Activated naive CD8-positive, alpha-beta T cell treated with anti-CD3 and anti-CD28 coated beads for 36 hours (primary cell): Measurements from ENCODE around the gene ASTE1. TPM values are rescaled to one million over a fixed set of nuclear protein-coding genes. Genes with fewer than 3 reads are reported as not detected.
"Not testable (repeated sequence)": the region's sequence is repeated elsewhere in the genome, so short reads cannot be mapped to it uniquely, and the experiment has no call there.

ENCODE experiments used
- DNase-seq: peaks from one replicate; pipeline ENCODE4 v3.0.0; 2021
- H3K27ac Mint-ChIP-seq: one replicate; pipeline ENCODE4 v1.8.0; 2022; ENCODE audit warnings: mild to moderate bottlenecking, moderate library complexity, mixed read lengths
- H3K27me3 Mint-ChIP-seq: one replicate; pipeline ENCODE4 v1.8.0; 2022; ENCODE audit warnings: mild to moderate bottlenecking, mixed read lengths
- H3K36me3 Mint-ChIP-seq: one replicate; pipeline ENCODE4 v1.8.0; 2021; ENCODE audit warnings: mild to moderate bottlenecking, mixed read lengths
- H3K4me1 Mint-ChIP-seq: one replicate; pipeline ENCODE4 v1.8.0; 2021; ENCODE audit warnings: mixed read lengths
- H3K4me3 Mint-ChIP-seq: one replicate; pipeline ENCODE4 v1.8.0; 2022; ENCODE audit warnings: mild to moderate bottlenecking, moderate library complexity, mixed read lengths
- H3K9me3 Mint-ChIP-seq: one replicate; pipeline ENCODE4 v1.8.0; 2022; ENCODE audit warnings: mixed read lengths
- total RNA-seq, 2 experiments: library from RNA; stranded (reverse); gene quantifications; one replicate each; pipeline ENCODE4 v1.2.3, GENCODE V29; 2021

ASTE1 gene
- total RNA-seq, 2 experiments from 2014 or later: 8.0 to 9.6 TPM

GRCh38 chr3:130981469-130981868 is 45.2 kb downstream of the ASTE1 start:
- H3K4me3 Mint-ChIP-seq: no peak overlapping the region
- peaks cover 6% of the 10 kb centered on the region for H3K36me3 Mint-ChIP-seq
- DNase-seq: no peak
- no peaks in the 10 kb centered on the region for H3K4me1 Mint-ChIP-seq
- no peaks in the 10 kb centered on the region for H3K27me3 Mint-ChIP-seq
- no peak overlapping the region for H3K27ac Mint-ChIP-seq
- no peaks in the 10 kb centered on the region for H3K9me3 Mint-ChIP-seq

- no peaks in the 10 kb centered on the region for H3K4me1 Mint-ChIP-seq
- no peak for DNase-seq
- no peaks in the 10 kb centered on the region for H3K9me3 Mint-ChIP-seq
- H3K27me3 Mint-ChIP-seq: no peaks in the 10 kb centered on the region
- peaks cover 9% of the 10 kb centered on the region for H3K36me3 Mint-ChIP-seq
- H3K4me3 Mint-ChIP-seq: no peak overlapping the region
- no peak overlapping the region for H3K27ac Mint-ChIP-seq
Measured at GRCh38 chr3:130979117-130979516, 47.5 kb downstream of the ASTE1 start.

GRCh38 chr3:130976706-130977105 is 49.9 kb downstream of the ASTE1 start:
- H3K36me3 Mint-ChIP-seq: peaks cover 21% of the 10 kb centered on the region
- H3K9me3 Mint-ChIP-seq: no peaks in the 10 kb centered on the region
- no peaks in the 10 kb centered on the region for H3K4me1 Mint-ChIP-seq
- no peak overlapping the region for H3K4me3 Mint-ChIP-seq
- no peaks in the 10 kb centered on the region for H3K27me3 Mint-ChIP-seq
- no peak for DNase-seq
- no peak overlapping the region for H3K27ac Mint-ChIP-seq

- H3K27me3 Mint-ChIP-seq: no peaks in the 10 kb centered on the region
- H3K27ac Mint-ChIP-seq: no peak overlapping the region
- no peak overlapping the region for H3K4me3 Mint-ChIP-seq
- no peaks in the 10 kb centered on the region for H3K9me3 Mint-ChIP-seq
- H3K4me1 Mint-ChIP-seq: no peaks in the 10 kb centered on the region
- no peak for DNase-seq
- H3K36me3 Mint-ChIP-seq: peaks cover 33% of the 10 kb centered on the region
Measured at GRCh38 chr3:130975251-130975650, 51.4 kb downstream of the ASTE1 start.

- H3K36me3 Mint-ChIP-seq: peaks cover 37% of the 10 kb centered on the region
- H3K27me3 Mint-ChIP-seq: no peaks in the 10 kb centered on the region
- no peaks in the 10 kb centered on the region for H3K9me3 Mint-ChIP-seq
- no peak for DNase-seq
- no peak overlapping the region for H3K27ac Mint-ChIP-seq
- no peaks in the 10 kb centered on the region for H3K4me1 Mint-ChIP-seq
- no peak overlapping the region for H3K4me3 Mint-ChIP-seq
Measured at GRCh38 chr3:130974201-130974600, 52.4 kb downstream of the ASTE1 start.

- no peaks in the 10 kb centered on the region for H3K4me1 Mint-ChIP-seq
- no peak overlapping the region for H3K27ac Mint-ChIP-seq
- H3K9me3 Mint-ChIP-seq: no peaks in the 10 kb centered on the region
- H3K4me3 Mint-ChIP-seq: no peak overlapping the region
- H3K36me3 Mint-ChIP-seq: peaks cover 37% of the 10 kb centered on the region
- H3K27me3 Mint-ChIP-seq: no peaks in the 10 kb centered on the region
- DNase-seq: no peak
Measured at GRCh38 chr3:130973406-130973805, 53.2 kb downstream of the ASTE1 start.

GRCh38 chr3:130972592-130972991 is 54.0 kb downstream of the ASTE1 start:
- DNase-seq, H3K27ac Mint-ChIP-seq, H3K4me1 Mint-ChIP-seq, H3K27me3 Mint-ChIP-seq, H3K4me3 Mint-ChIP-seq, H3K9me3 Mint-ChIP-seq: not testable (repeated sequence)
- H3K36me3 Mint-ChIP-seq: peaks cover 42% of the 10 kb centered on the region

- no peak for DNase-seq
- Mint-ChIP-seq H3K9me3 (no peaks in the 10 kb centered on the region), H3K27ac (no peak overlapping the region), H3K36me3 (peaks cover 48% of the 10 kb centered on the region), H3K27me3 (no peaks in the 10 kb centered on the region), H3K4me3 (no peak overlapping the region), H3K4me1 (no peaks in the 10 kb centered on the region)
Measured at GRCh38 chr3:130971208-130971607, 55.4 kb downstream of the ASTE1 start.

GRCh38 chr3:130969621-130970020 is 57.0 kb downstream of the ASTE1 start:
- H3K4me1 Mint-ChIP-seq: no peaks in the 10 kb centered on the region
- no peak overlapping the region for H3K27ac Mint-ChIP-seq
- DNase-seq: no peak
- no peaks in the 10 kb centered on the region for H3K9me3 Mint-ChIP-seq
- H3K27me3 Mint-ChIP-seq: no peaks in the 10 kb centered on the region
- no peak overlapping the region for H3K4me3 Mint-ChIP-seq
- H3K36me3 Mint-ChIP-seq: peaks cover 58% of the 10 kb centered on the region

GRCh38 chr3:130968221-130968620 is 58.4 kb downstream of the ASTE1 start:
- no peaks in the 10 kb centered on the region for H3K4me1 Mint-ChIP-seq
- no peak for DNase-seq
- H3K9me3 Mint-ChIP-seq: no peaks in the 10 kb centered on the region
- H3K4me3 Mint-ChIP-seq: no peak overlapping the region
- no peak overlapping the region for H3K27ac Mint-ChIP-seq
- H3K36me3 Mint-ChIP-seq: peaks cover 64% of the 10 kb centered on the region
- H3K27me3 Mint-ChIP-seq: no peaks in the 10 kb centered on the region

- H3K36me3 Mint-ChIP-seq: peaks cover 57% of the 10 kb centered on the region
Measured at GRCh38 chr3:130967281-130967680, 59.3 kb downstream of the ASTE1 start.

GRCh38 chr3:130963878-130964277 is 62.7 kb downstream of the ASTE1 start:
- no peak for DNase-seq
- Mint-ChIP-seq H3K27ac (no peak overlapping the region), H3K4me1 (peaks cover 8% of the 10 kb centered on the region), H3K36me3 (peaks cover 44% of the 10 kb centered on the region), H3K4me3 (no peak overlapping the region), H3K27me3 (no peaks in the 10 kb centered on the region), H3K9me3 (no peaks in the 10 kb centered on the region)

More at GRCh38 chr3:130967281-130967680, 59.3 kb downstream of the ASTE1 start:
- H3K4me1 Mint-ChIP-seq: no peaks in the 10 kb centered on the region
- no peaks in the 10 kb centered on the region for H3K27me3 Mint-ChIP-seq
- H3K4me3 Mint-ChIP-seq: no peak overlapping the region
- no peaks in the 10 kb centered on the region for H3K9me3 Mint-ChIP-seq
- no peak for DNase-seq
- no peak overlapping the region for H3K27ac Mint-ChIP-seq

Other genes with a start within 250 kb of the ASTE1 start
- gene ATP2C1, start 132.7 kb downstream of the ASTE1 start, total RNA-seq: 10 to 100 TPM; 48.8 to 53.2 TPM
- 1 to 10 TPM in 1 of 2 experiments, under 1 TPM in 1; 0.85 to 2.1 TPM for gene NEK11, start 52 bp upstream of the ASTE1 start, total RNA-seq